OCI-LY7 (cell line): Measurements from ENCODE around the gene SEH1L. TPM values are rescaled to one million over a fixed set of nuclear protein-coding genes. Genes with fewer than 3 reads are reported as not detected.

Experiments
- BruUV-seq: library from RNA; stranded (reverse); fragments of 400-500 nt; replicated peaks from 2 replicates; lab custom pipeline; 2021; lab: Mats Ljungman, UMichigan
- CTCF ChIA-PET: fragments of 300-600 bp; sonication (Branson Sonifier 250); formaldehyde crosslinking; loops from one replicate; lab custom pipeline; 2022; ENCODE audit warnings: antibody characterized with exemption; ENCODE audit not compliant: unreplicated experiment; lab: Charles Lee
- POLR2A ChIA-PET: fragments of 300-600 bp; sonication (Branson Sonifier 250); formaldehyde crosslinking; loops from one replicate; lab custom pipeline; 2022; ENCODE audit warnings: antibody characterized with exemption; lab: Charles Lee
- DNase-seq: peaks from one replicate; pipeline ENCODE4 v3.0.0-alpha.2; 2015; ENCODE audit warnings: low spot score
- H2AFZ ChIP-seq: fragments of 200-600 bp; sonication (generic), shearing (Covaris generic); 2 replicates; pipeline ENCODE4 v1.6.1; 2014; ENCODE audit warnings: mild to moderate bottlenecking, antibody characterized with exemption, low read length, moderate library complexity
- H3K27ac ChIP-seq: fragments of 200-600 bp; sonication (generic); 2 replicates; pipeline ENCODE4 v1.5.1; 2014; ENCODE audit warnings: mixed run types, low read depth, mild to moderate bottlenecking, moderate library complexity, low read length, inconsistent platforms; ENCODE audit not compliant: poor library complexity, severe bottlenecking
- H3K36me3 ChIP-seq: fragments of 200-600 bp; sonication (generic); 2 replicates; pipeline ENCODE4 v1.6.1; 2014; ENCODE audit warnings: mild to moderate bottlenecking, antibody characterized with exemption, low read length, moderate library complexity, mixed read lengths; ENCODE audit not compliant: insufficient read depth
- H3K4me1 ChIP-seq: fragments of 200-600 bp; sonication (generic); 2 replicates; pipeline ENCODE4 v1.5.1; 2014; ENCODE audit warnings: mild to moderate bottlenecking, low read length; ENCODE audit not compliant: insufficient read depth, poor library complexity, severe bottlenecking
- H3K4me2 ChIP-seq: fragments of 200-600 bp; sonication (generic); 2 replicates; pipeline ENCODE4 v1.6.1; 2014; ENCODE audit warnings: mild to moderate bottlenecking, low read length
- H3K4me3 ChIP-seq: fragments of 200-600 bp; sonication (generic); 2 replicates; pipeline ENCODE4 v1.5.1; 2014; ENCODE audit warnings: mild to moderate bottlenecking, low read depth, low read length; ENCODE audit not compliant: poor library complexity, severe bottlenecking
- H3K79me2 ChIP-seq: fragments of 200-600 bp; sonication (generic); 2 replicates; pipeline ENCODE4 v1.6.1; 2016; ENCODE audit warnings: low read depth, mild to moderate bottlenecking, low read length, moderate library complexity, mixed read lengths; ENCODE audit not compliant: insufficient read depth
- H3K9me2 ChIP-seq: fragments of 200-600 bp; sonication (generic); 2 replicates; pipeline ENCODE4 v1.6.1; 2016; ENCODE audit warnings: mild to moderate bottlenecking, low read length, mixed read lengths; ENCODE audit not compliant: insufficient read depth
- H3K9me3 ChIP-seq: fragments of 200-600 bp; sonication (generic); 2 replicates; pipeline ENCODE4 v1.6.1; 2014; ENCODE audit warnings: mild to moderate bottlenecking, mixed run types, low read length, mixed read lengths
- H4K20me1 ChIP-seq: fragments of 200-600 bp; sonication (generic); 2 replicates; pipeline ENCODE4 v1.6.1; 2014; ENCODE audit warnings: mild to moderate bottlenecking, antibody characterized with exemption, low read length, moderate library complexity, mixed read lengths; ENCODE audit not compliant: insufficient read depth
- EZH2phosphoT487 ChIP-seq: fragments of 200-600 bp; sonication (generic); IDR thresholded peaks from 2 replicates; pipeline ENCODE4 v1.6.1; 2018; ENCODE audit warnings: low read depth, borderline replicate concordance, mild to moderate bottlenecking, mixed run types, antibody characterized with exemption, low read length, moderate library complexity, mixed read lengths
- intact Hi-C: fragments of 100-400 bp; cut with micrococcal nuclease; formaldehyde crosslinking; loops from one replicate; pipeline ENCODE4 v1.10.0; 2022; ENCODE audit not compliant: unreplicated experiment
- total RNA-seq, 2 experiments: library from RNA; depleted of rRNA in 1 of 2; stranded (reverse); fragments of >200 nt in 1 of 2; shearing (Covaris generic) in 1 of 2; gene quantifications; 2 replicates each; pipeline ENCODE4 v1.2.3, GENCODE V29; 2014 to 2022
- TF ChIP-seq, protein P1 (sequence below): fragments of 200-600 bp; sonication (generic); conservative IDR thresholded peaks from 2 replicates; pipeline ENCODE4 v1.5.1; 2014; ENCODE audit warnings: mild to moderate bottlenecking, antibody characterized with exemption, low read length, moderate library complexity, mixed read lengths

SEH1L gene
- total RNA-seq, 2 experiments from 2014 or later: 61.6 to 115 TPM

DNA sequence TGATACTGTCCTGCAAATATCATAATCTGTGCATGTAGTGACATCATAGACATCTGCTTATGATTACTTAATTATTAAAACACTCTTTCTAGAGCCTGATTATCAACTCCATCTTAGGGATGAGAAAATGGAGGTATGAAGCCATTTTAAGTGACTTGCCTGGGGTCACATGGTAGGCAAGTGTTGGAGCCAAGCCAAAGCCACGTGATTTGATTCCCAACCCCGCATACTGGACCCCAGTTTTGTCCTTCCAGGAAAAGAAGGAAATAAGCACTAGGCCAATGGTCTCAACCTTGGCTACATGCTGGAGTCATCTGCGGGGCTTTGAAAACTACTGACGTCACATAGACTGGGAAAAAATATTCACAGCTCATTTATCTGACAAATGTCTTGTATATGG, 19.6 kb upstream of the SEH1L start:
- H4K20me1 ChIP-seq: no peaks in the 10 kb centered on the region
- CTCF ChIA-PET: no interaction called here
- no TSS peak for BruUV-seq
- no peaks in the 10 kb centered on the region for H3K79me2 ChIP-seq
- no peak for DNase-seq
- no peaks in the 10 kb centered on the region for H3K36me3 ChIP-seq
- POLR2A ChIA-PET: interaction anchor here (0.6 kb wide), 1 partner anchor 115 kb away, joined by 3 read pairs; no protein-coding TSS in a partner anchor
- intact Hi-C loops: no loop called here
- no peak overlapping the region for H3K4me3 ChIP-seq
- no peak overlapping the region for H2AFZ ChIP-seq
- H3K9me3 ChIP-seq: no peaks in the 10 kb centered on the region
- H3K4me1 ChIP-seq: no peaks in the 10 kb centered on the region
- no peak overlapping the region for H3K27ac ChIP-seq
- H3K9me2 ChIP-seq: no peaks in the 10 kb centered on the region
- no peak overlapping the region for H3K4me2 ChIP-seq
- TF ChIP-seq, protein P1, sequence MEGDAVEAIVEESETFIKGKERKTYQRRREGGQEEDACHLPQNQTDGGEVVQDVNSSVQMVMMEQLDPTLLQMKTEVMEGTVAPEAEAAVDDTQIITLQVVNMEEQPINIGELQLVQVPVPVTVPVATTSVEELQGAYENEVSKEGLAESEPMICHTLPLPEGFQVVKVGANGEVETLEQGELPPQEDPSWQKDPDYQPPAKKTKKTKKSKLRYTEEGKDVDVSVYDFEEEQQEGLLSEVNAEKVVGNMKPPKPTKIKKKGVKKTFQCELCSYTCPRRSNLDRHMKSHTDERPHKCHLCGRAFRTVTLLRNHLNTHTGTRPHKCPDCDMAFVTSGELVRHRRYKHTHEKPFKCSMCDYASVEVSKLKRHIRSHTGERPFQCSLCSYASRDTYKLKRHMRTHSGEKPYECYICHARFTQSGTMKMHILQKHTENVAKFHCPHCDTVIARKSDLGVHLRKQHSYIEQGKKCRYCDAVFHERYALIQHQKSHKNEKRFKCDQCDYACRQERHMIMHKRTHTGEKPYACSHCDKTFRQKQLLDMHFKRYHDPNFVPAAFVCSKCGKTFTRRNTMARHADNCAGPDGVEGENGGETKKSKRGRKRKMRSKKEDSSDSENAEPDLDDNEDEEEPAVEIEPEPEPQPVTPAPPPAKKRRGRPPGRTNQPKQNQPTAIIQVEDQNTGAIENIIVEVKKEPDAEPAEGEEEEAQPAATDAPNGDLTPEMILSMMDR: no peak
- no peak for TF ChIP-seq EZH2phosphoT487

DNA sequence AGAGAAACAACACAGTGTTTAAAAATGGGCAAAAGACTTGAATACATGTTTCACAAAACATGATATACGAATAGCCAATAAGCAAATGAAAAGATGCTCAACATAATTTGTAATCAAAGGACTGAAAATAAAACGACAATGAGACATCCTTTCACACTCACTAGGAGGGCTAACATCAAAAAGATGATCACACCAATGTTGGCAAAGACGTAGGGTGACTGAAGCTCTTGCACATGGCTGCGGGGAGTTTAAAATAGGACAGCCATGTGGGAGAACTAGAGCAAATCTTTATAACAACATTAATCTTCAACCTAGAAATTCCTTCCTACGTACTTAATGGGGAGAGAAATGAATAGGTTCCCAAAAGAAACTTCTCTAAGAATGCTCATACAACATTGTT, 19.2 kb upstream of the SEH1L start:
- Histone ChIP-seq H4K20me1 (no peaks in the 10 kb centered on the region), H3K4me3 (no peak overlapping the region), H3K4me1 (no peaks in the 10 kb centered on the region), H3K27ac (no peak overlapping the region), H3K9me3 (no peaks in the 10 kb centered on the region), H3K36me3 (no peaks in the 10 kb centered on the region), H2AFZ (no peak overlapping the region), H3K79me2 (no peaks in the 10 kb centered on the region), H3K9me2 (no peaks in the 10 kb centered on the region), H3K4me2 (no peak overlapping the region)
- CTCF ChIA-PET: no interaction called here
- POLR2A ChIA-PET: interaction anchor here (0.6 kb wide), 1 partner anchor 115 kb away, joined by 3 read pairs; no protein-coding TSS in a partner anchor
- intact Hi-C loops: no loop called here
- no peak for TF ChIP-seq EZH2phosphoT487
- TF ChIP-seq, protein P1: no peak
- DNase-seq: no peak
- BruUV-seq: no TSS peak

DNA sequence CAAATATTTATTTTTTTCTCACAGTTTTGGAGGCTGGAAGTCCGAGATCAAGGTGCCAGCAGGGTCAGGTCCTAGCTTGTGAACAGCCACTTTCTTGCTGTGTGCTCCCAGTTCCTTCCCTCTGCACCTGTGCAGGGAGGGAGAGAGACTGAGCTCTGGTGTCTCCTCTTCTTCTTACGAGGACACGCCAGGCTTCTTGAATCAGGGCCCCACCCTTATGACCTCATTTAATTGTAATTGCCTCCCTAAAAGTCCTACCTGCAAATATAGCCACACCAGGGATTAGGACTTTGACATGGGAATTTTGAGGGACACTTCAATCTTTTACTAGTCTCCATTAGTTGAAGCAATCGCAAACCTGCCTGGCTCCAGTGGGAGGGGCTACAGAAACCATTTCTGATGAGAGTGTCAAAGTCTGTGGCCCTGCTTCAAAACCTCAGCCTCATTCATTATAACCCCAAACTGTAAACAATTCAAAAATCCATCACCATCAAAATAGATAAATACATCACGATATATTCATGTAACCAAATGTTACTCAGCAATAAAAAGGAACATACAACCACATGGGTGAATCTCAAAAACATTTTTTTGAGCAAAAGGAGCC, 18.2 kb upstream of the SEH1L start:
- no peaks in the 10 kb centered on the region for H3K36me3 ChIP-seq
- H3K4me3 ChIP-seq: no peak overlapping the region
- BruUV-seq: no TSS peak
- ChIA-PET POLR2A (no interaction called here), CTCF (no interaction called here)
- H3K79me2 ChIP-seq: no peaks in the 10 kb centered on the region
- H3K9me2 ChIP-seq: no peaks in the 10 kb centered on the region
- no peak overlapping the region for H3K27ac ChIP-seq
- intact Hi-C loops: loop anchor here (5.0 to 10.0 kb wide), 3 partner anchors 37 to 265 kb away; no protein-coding TSS in a partner anchor
- DNase-seq: no peak
- TF ChIP-seq EZH2phosphoT487: no peak
- H4K20me1 ChIP-seq: no peaks in the 10 kb centered on the region
- H3K4me1 ChIP-seq: no peaks in the 10 kb centered on the region
- H3K4me2 ChIP-seq: no peak overlapping the region
- no peak overlapping the region for H2AFZ ChIP-seq
- H3K9me3 ChIP-seq: no peaks in the 10 kb centered on the region
